CD14-positive monocyte (primary cell): Measurements from ENCODE around the gene SMCHD1. TPM values are rescaled to one million over a fixed set of nuclear protein-coding genes. Genes with fewer than 3 reads are reported as not detected.

ENCODE experiments used
- DNase-seq, 3 donors: peaks; one replicate each; pipeline ENCODE4 v3.0.0-alpha.2; 2011 to 2022
- H2AFZ ChIP-seq: 2 replicates; pipeline ENCODE4 v1.6.0; 2012; ENCODE audit warnings: mild to moderate bottlenecking, low read depth, low read length, inconsistent platforms; ENCODE audit not compliant: insufficient read depth, poor library complexity, severe bottlenecking
- H3K27ac ChIP-seq, 2 donors: 1 replicate in 1 of 2; 2 replicates in 1 of 2; pipeline ENCODE4 v1.5.1; 2012 to 2013; ENCODE audit warnings: low read length in 2 of 2, control low read depth in 1 of 2, inconsistent platforms in 1 of 2, low read depth in 1 of 2, mild to moderate bottlenecking in 1 of 2
- H3K27me3 ChIP-seq, 2 donors: one replicate each; pipeline versions ENCODE4 v1.6.0 to v1.6.1; 2011 to 2013; ENCODE audit warnings: low read length in 2 of 2; ENCODE audit not compliant: control insufficient read depth in 2 of 2, insufficient read depth in 2 of 2
- H3K36me3 ChIP-seq, 2 donors: replicated peaks in 1 of 2; 1 replicate in 1 of 2; 2 replicates in 1 of 2; pipeline versions ENCODE4 v1.5.1 to v1.6.1; 2012 to 2013; ENCODE audit warnings: low read length in 2 of 2, control low read depth in 1 of 2, inconsistent platforms in 1 of 2, mild to moderate bottlenecking in 1 of 2; ENCODE audit not compliant: insufficient read depth in 2 of 2, control insufficient read depth in 1 of 2
- H3K4me1 ChIP-seq, 2 donors: 1 replicate in 1 of 2; 2 replicates in 1 of 2; pipeline versions ENCODE4 v1.5.1 to v1.6.1; 2012 to 2013; ENCODE audit warnings: low read length in 2 of 2, control low read depth in 1 of 2, inconsistent platforms in 1 of 2, mild to moderate bottlenecking in 1 of 2, moderate library complexity in 1 of 2; ENCODE audit not compliant: insufficient read depth in 2 of 2, control insufficient read depth in 1 of 2
- H3K4me2 ChIP-seq: replicated peaks from 2 replicates; pipeline ENCODE3; 2012; ENCODE audit warnings: low read length, moderate library complexity, mild to moderate bottlenecking; ENCODE audit not compliant: poor library complexity, severe bottlenecking; ENCODE audit errors: extremely low read depth
- H3K4me3 ChIP-seq, 3 experiments: fragments of 200-600 bp in 1 of 3; sonication (generic) in 1 of 3; replicated peaks in 1 of 3; 1 replicate in 2 of 3; 2 replicates in 1 of 3; pipeline ENCODE4 v1.5.1; 2011 to 2013; ENCODE audit warnings: low read length in 3 of 3, mild to moderate bottlenecking in 3 of 3, control low read depth in 2 of 3, low read depth in 2 of 3, inconsistent platforms in 1 of 3, moderate library complexity in 1 of 3
- H3K79me2 ChIP-seq: 2 replicates; pipeline ENCODE4 v1.6.0; 2012; ENCODE audit warnings: mild to moderate bottlenecking, control low read depth, inconsistent platforms, low read length, moderate library complexity; ENCODE audit not compliant: insufficient read depth
- H3K9ac ChIP-seq: 2 replicates; pipeline ENCODE4 v1.6.0; 2017; ENCODE audit warnings: low read length, mild to moderate bottlenecking; ENCODE audit not compliant: insufficient read depth, poor library complexity, severe bottlenecking
- H3K9me3 ChIP-seq, 2 donors: replicated peaks in 1 of 2; 1 replicate in 1 of 2; 2 replicates in 1 of 2; pipeline versions ENCODE4 v1.5.1 to v1.6.1; 2012 to 2013; ENCODE audit warnings: low read length in 2 of 2, control low read depth in 1 of 2; ENCODE audit not compliant: control insufficient read depth in 1 of 2, insufficient read depth in 1 of 2
- H4K20me1 ChIP-seq: 2 replicates; pipeline ENCODE4 v1.6.0; 2012; ENCODE audit warnings: mild to moderate bottlenecking, low read length, control low read depth, moderate library complexity; ENCODE audit not compliant: insufficient read depth
- H3K27ac Mint-ChIP-seq, 7 donors: one replicate each; pipeline ENCODE4 v1.8.0; 2020; ENCODE audit warnings: mild to moderate bottlenecking in 7 of 7, mixed read lengths in 7 of 7, moderate library complexity in 6 of 7, inconsistent platforms in 2 of 7
- H3K27me3 Mint-ChIP-seq, 3 donors: one replicate each; pipeline ENCODE4 v1.8.0; 2021 to 2022; ENCODE audit warnings: low read depth in 3 of 3, mild to moderate bottlenecking in 3 of 3, mixed read lengths in 3 of 3, moderate library complexity in 3 of 3, inconsistent platforms in 1 of 3
- H3K36me3 Mint-ChIP-seq, 2 donors: one replicate each; pipeline ENCODE4 v1.8.0; 2020; ENCODE audit warnings: mixed read lengths in 2 of 2, inconsistent platforms in 1 of 2, mild to moderate bottlenecking in 1 of 2
- H3K4me1 Mint-ChIP-seq: one replicate; pipeline ENCODE4 v1.8.0; 2020; ENCODE audit warnings: mild to moderate bottlenecking, mixed read lengths
- H3K4me3 Mint-ChIP-seq, 2 donors: one replicate each; pipeline ENCODE4 v1.8.0; 2020; ENCODE audit warnings: mild to moderate bottlenecking in 2 of 2, mixed read lengths in 2 of 2, moderate library complexity in 1 of 2
- H3K9me3 Mint-ChIP-seq, 7 donors: one replicate each; pipeline ENCODE4 v1.8.0; 2020 to 2022; ENCODE audit warnings: mixed read lengths in 7 of 7, mild to moderate bottlenecking in 6 of 7, moderate library complexity in 6 of 7, inconsistent platforms in 2 of 7
- CTCF ChIP-seq: fragments of 200-600 bp; IDR thresholded peaks from one replicate; pipeline ENCODE4 v1.8.0; 2022; ENCODE audit warnings: antibody characterized with exemption, mild to moderate bottlenecking
- WGBS: methylation state at CpG from one replicate; pipeline ENCODE4 v1.1.5; 2013; ENCODE audit warnings: missing lambda C conversion rate; ENCODE audit not compliant: insufficient coverage; 5-methylcytosine and 5-hydroxymethylcytosine counted together
- intact Hi-C, 2 donors: fragments of 100-400 bp; cut with micrococcal nuclease; formaldehyde crosslinking; loops; one replicate each; pipeline versions ENCODE4 v1.15.0 to v1.15.1; 2023
- polyA plus RNA-seq, 3 donors: library from polyadenylated mRNA; depleted of rRNA in 1 of 3; unstranded in 2 of 3; stranded (reverse) in 1 of 3; fragments of 300-500 nt in 2 of 3; fragments of >200 nt in 1 of 3; fragmentation: Illumina TruSeq in 2 of 3; gene quantifications; 1 replicate in 2 of 3; 2 replicates in 1 of 3; pipeline ENCODE4 v1.2.3, GENCODE V29; 2012 to 2021

SMCHD1 gene
- polyA plus RNA-seq, 3 donors = 12.7 to 45.5 (median 16.8) TPM

DNA sequence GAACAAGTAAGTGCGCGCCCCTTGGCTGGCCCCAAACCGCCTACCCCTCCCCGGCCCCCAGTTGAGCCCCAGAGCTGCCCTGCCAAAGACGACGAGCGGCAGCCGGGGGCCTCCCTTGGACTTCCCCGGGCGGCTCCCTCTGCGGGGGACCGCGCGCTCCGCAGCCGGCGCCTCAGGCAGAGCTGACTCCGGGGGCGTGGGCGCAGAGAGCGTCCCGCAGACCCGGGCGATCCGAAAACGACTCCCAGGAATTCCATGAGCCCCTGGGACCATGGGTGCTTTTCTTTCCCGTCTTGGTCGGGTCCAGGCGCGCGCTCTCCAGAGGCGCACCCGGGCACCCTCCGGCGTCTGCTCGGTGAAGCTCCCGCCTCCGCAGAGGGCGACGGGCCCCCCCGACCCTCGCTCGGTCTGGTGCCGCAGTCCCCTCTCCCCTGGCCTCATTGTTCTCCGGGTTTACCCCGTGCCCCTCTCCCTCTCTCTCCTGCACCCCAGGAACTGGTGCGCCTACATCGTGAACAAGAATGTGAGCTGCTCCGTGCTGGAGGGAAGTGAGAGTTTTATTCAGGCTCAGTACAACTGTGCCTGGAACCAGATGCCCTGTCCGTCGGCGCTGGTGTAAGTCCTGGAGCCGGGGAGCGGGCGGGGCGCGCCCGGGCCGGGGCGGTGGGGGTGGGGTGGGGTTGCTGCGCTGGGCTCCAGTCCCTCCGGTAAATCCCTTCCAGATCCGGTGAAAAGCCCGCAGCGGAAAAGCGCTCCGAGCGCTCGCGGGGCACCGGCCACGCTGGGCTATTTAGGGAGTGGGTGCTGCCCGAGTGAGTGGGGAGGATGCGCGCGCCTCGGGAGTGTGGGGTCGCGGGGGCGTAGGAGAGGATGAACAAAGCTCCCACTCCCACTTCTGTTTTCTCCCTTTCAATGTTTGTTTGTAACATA is 192.1 kb downstream of the SMCHD1 start:
- intact Hi-C loops = loop anchor here (1.0 to 10.0 kb wide), 10 partner anchors 10 to 747 kb away; partner anchors contain the start of genes SMCHD1 (in 2 of the 2), LPIN2 (in 1 of the 2) and TGIF1 (in 1 of the 2)
- peak overlapping the region; percentile 99 for H3K9ac ChIP-seq
- peak overlapping the region; percentile 95 to 99 (median 97) for H3K27ac Mint-ChIP-seq
- peak overlapping the region; percentile 96 for H3K4me2 ChIP-seq
- H3K36me3 ChIP-seq = peaks cover 14 to 26% of the 10 kb centered on the region in 2 donors
- H3K4me1 Mint-ChIP-seq = peaks cover 70% of the 10 kb centered on the region
- H3K4me1 ChIP-seq = peaks cover 65 to 77% of the 10 kb centered on the region in 2 donors
- TF ChIP-seq CTCF = no peak
- H3K27ac ChIP-seq = peak overlapping the region; percentile 84 to 98
- H3K36me3 Mint-ChIP-seq = peaks cover 29 to 34% of the 10 kb centered on the region in 2 donors
- 1% methylated on average over 51 of the region's 80 CpGs for WGBS
- peaks cover 59% of the 10 kb centered on the region for H3K79me2 ChIP-seq
- peaks cover 52% of the 10 kb centered on the region for H4K20me1 ChIP-seq
- H3K27me3 ChIP-seq = no peaks in the 10 kb centered on the region
- peak overlapping the region; percentile 96 to 97 for H3K4me3 Mint-ChIP-seq
- H3K9me3 Mint-ChIP-seq = peaks cover 0 to 3% (median 0%) of the 10 kb centered on the region in 7 donors
- H3K9me3 ChIP-seq = no peaks in the 10 kb centered on the region
- H3K4me3 ChIP-seq = peak overlapping the region; percentile 97 to 99 (median 97)
- H3K27me3 Mint-ChIP-seq = peaks cover 0 to 2% (median 0%) of the 10 kb centered on the region in 3 donors
- DNase-seq = peak; percentile 15 to 49 (median 41)
- no peak overlapping the region for H2AFZ ChIP-seq
